HG02763 (cell line): ENCODE data around the gene RHBDF1.
"Not testable (repeated sequence)": the region's sequence is repeated elsewhere in the genome, so short reads cannot be mapped to it uniquely, and the experiment has no call there.

Experiments used
- ATAC-seq: cut with Tn5 transposase; IDR thresholded peaks from one replicate; pipeline ENCODE4 v1.9.1; 2021; ENCODE audit warnings: mild to moderate bottlenecking, moderate library complexity; ENCODE audit not compliant: unreplicated experiment

RHBDF1 gene

GRCh38 chr16:60929-61878 is 11.2 kb downstream of the RHBDF1 start:
- no peak for ATAC-seq

GRCh38 chr16:60166-60565 is 12.3 kb downstream of the RHBDF1 start:
- ATAC-seq = no peak

- no peak for ATAC-seq
These were observed 12.9 kb downstream of the RHBDF1 start for GRCh38 chr16:59440-60059.

GRCh38 chr16:58491-59439 is 13.7 kb downstream of the RHBDF1 start:
- no peak for ATAC-seq

- ATAC-seq = no peak
These were observed 14.7 kb downstream of the RHBDF1 start for GRCh38 chr16:57711-58110.

- no peak for ATAC-seq
These were observed 16.1 kb downstream of the RHBDF1 start for GRCh38 chr16:56231-56927.

GRCh38 chr16:55571-56136 is 16.8 kb downstream of the RHBDF1 start:
- ATAC-seq = no peak

- no peak for ATAC-seq
These were observed 18.2 kb downstream of the RHBDF1 start for GRCh38 chr16:54237-54581.

- ATAC-seq = peak; percentile 90
These were observed 18.8 kb downstream of the RHBDF1 start, which contains the start of the genes POLR3K and SNRNP25 for GRCh38 chr16:53346-54236. Gene POLR3K, minus strand, starts transcription at chr16:53608. Its CDS starts 22 bp downstream, at chr16:53586. Gene SNRNP25, plus strand, starts transcription at chr16:53828. Its CDS starts 189 bp downstream, at chr16:54017.

GRCh38 chr16:50769-51591 is 21.5 kb downstream of the RHBDF1 start:
- ATAC-seq = no peak

GRCh38 chr16:47234-47633 is 25.2 kb downstream of the RHBDF1 start:
- ATAC-seq = no peak

GRCh38 chr16:46510-46909 is 25.9 kb downstream of the RHBDF1 start:
- ATAC-seq = not testable (repeated sequence)

- no peak for ATAC-seq
These were observed 27.0 kb downstream of the RHBDF1 start for GRCh38 chr16:45454-45853.

- no peak for ATAC-seq
These were observed 27.8 kb downstream of the RHBDF1 start for GRCh38 chr16:44655-45054.

GRCh38 chr16:43294-43693 is 29.1 kb downstream of the RHBDF1 start:
- ATAC-seq = no peak

- ATAC-seq = no peak
These were observed 29.7 kb downstream of the RHBDF1 start for GRCh38 chr16:42691-43090.

GRCh38 chr16:42069-42457 is 30.4 kb downstream of the RHBDF1 start:
- no peak for ATAC-seq

GRCh38 chr16:41439-42068 is 30.9 kb downstream of the RHBDF1 start:
- ATAC-seq = no peak
